Measurements from ENCODE around the gene UBE2J2. TPM values are rescaled to one million over a fixed set of nuclear protein-coding genes. Genes with fewer than 3 reads are reported as not detected.

The UBE2J2 gene
- total RNA-seq, 2 donors from 2014 or later: 35.9 to 41.5 TPM

DNA sequence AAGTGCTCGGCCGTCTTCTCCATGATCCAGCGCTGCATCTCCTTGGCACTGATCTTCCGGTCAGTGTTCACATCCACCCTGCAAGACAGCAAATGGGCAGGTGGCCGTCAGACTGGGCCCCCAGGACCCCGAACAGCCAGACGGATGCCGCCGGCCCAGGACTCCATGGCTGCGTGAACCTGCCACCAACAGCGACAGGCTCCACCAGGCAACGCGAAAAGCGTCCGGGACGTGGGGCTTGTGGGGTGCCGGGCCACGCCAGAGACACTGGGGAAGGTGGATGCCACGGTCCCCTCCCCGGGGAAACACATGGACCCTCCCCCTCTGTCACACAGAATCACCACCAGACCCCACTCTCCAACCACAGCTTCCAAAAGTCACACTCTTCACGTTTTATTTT is 49.8 kb downstream of the UBE2J2 start:
- intact Hi-C loops (cut with DNase I): no loop called here
- ATAC-seq (no peak), DNase-seq (no peak)

DNA sequence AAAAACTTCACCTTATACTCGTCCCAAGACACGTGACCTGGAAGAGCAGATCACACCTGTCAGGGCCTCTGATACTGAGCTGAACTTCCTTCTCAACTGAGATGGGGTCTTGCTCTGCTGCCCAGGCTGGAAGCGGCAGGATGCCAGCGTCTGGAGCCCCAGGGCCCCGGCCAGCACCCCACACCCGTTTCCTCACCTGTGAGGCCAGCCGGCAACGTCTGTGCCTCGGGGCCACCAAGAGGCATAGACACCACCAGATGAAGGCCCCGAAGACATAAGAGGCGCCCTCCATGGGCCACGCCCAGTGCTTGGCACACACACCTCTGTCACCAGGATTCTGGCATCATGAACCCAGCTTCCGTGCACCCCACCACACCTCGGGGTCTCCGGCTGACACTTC is 50.3 kb downstream of the UBE2J2 start:
- ATAC-seq (no peak), DNase-seq (no peak)
- intact Hi-C loops (cut with DNase I): no loop called here

DNA sequence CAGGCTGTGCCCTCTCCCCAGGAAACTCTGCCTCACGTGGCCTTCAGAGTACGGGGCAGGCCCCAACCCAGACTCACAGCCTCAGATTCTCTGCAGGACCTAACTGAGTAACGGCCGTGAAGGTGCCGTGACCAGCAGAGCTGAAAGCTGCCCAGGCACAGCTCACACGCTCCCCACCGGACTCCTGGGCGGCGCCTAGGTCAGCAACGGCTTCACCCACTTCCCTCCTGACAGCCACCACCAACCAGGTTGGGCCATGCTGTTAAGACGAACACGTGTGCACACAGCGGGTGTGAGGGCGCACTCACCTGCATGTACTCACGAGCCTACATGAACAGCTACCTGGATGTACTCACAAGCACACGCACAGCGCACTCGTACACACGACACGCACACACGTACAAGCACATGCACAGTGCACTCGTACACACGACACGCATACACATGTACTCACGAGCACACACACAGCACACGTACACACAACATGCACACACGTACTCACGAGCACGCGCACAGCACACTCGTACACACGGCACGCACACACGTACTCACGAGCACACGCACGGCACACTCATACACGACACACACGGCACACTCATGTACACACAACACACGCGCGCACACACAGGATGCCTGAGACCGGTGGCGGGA is 51.0 kb downstream of the UBE2J2 start:
- ATAC-seq (no peak), DNase-seq (no peak)
- intact Hi-C loops (cut with DNase I): no loop called here

DNA sequence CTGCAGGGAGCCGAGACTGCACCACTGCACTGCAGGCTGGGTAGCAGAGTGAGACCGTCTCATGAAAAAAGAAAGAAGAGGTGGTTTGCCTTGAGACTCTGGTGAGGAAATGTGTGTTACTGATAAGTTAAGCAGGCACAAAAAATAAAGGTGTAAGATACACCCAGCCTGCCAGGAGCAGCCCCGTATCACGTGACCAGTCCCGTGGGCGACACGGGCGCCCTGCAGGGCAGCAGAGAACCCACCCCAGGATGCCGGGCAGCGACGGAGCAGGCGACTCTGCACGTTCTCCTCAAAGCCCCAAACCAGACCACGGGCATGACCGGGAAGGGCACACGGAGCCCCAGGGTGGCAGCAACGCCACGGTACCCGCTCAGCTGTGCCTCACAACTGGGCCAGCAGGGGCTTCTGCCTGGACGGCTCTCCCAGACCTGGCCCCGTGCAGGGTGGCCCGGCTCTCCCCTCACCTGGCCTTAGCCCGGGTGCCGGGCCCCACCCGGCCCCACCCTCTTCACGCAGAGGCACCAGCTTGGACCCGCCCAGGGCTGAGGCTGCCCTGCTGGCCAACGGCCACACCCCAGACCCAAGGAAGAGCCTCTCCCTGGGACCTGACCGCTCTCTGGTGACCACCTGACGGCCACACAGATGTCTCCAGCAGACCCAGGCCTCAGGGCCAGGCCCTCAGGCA is 51.6 kb downstream of the UBE2J2 start:
- ATAC-seq (peak in 1 of 2 donors; percentile 9), DNase-seq (no peak)
- intact Hi-C loops (cut with DNase I): no loop called here

DNA sequence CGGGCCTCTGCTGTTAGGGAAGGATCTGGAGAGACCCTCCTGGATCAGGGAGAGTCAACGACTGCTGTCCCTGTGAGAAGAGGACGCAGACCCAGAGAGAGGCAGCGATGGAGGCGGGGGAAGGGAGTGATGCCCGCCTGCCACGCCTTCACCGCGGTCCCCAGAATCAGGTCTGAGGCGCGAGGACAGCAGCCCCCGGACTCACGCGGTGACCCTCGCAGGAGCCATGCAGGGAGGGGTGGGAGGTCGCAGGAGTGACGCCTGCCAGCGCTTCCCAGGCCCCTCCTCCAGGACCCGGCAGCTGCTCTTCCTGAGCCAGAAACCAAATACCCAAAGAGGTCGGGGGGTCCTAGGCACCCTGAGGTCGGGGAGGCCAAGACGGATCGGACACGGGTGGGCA is 53.5 kb downstream of the UBE2J2 start:
- DNase-seq: no peak
- ATAC-seq: no peak
- intact Hi-C loops (cut with DNase I): no loop called here

DNA sequence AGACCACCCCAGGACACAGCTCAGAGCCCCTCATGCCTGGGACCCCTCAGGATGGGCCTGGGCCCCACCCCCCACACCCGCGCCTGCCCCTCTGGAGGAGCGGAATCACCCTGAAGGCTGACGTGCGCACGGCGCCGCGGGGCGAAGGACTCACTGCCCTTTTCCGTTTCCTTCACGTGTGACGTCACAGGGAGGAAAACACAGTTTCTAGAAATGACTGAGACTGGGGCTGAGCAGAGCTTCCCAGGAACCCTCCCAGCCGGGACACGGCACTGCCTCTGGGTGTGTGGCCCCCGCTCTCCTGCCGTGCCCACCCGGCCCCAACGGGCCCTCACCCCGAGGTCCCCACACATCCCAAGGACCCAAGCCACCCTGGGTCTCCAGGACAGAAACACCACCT is 54.3 kb downstream of the UBE2J2 start:
- no peak for ATAC-seq
- intact Hi-C loops (cut with DNase I): no loop called here
- no peak for DNase-seq

DNA sequence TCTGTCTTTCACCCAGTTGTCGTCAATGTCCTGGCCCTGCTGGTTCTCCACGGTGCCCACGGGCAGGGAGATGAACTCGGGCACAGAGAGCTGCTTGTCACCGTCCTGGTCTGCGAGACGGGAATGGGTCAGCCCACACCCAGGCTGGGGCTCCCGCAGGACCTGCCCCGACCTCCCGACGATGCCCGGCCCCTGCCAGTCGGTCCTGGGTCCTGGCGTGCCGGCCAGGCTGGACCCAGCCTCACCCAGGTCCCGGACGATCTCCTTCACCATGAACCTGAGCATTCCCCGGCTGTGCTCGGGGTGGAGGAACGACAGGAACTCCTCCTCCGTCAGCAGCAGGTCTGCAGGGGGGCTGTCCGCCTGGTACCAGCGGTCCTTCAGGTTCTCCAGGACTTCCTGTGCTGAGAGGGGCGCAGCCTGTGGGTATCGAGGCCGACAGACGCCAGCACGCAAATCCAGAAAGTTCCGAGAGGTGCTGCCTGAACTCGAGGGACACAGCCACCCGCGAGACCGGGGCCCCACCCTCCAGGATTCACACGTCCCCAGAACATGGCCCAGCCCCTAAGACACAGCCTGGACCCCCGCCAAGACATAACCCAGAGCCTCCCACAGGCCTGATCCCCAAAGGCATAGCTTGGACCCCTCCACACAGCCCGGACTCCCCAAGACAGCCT is 55.0 kb downstream of the UBE2J2 start:
- DNase-seq (no peak), ATAC-seq (no peak)
- intact Hi-C loops (cut with DNase I): no loop called here

DNA sequence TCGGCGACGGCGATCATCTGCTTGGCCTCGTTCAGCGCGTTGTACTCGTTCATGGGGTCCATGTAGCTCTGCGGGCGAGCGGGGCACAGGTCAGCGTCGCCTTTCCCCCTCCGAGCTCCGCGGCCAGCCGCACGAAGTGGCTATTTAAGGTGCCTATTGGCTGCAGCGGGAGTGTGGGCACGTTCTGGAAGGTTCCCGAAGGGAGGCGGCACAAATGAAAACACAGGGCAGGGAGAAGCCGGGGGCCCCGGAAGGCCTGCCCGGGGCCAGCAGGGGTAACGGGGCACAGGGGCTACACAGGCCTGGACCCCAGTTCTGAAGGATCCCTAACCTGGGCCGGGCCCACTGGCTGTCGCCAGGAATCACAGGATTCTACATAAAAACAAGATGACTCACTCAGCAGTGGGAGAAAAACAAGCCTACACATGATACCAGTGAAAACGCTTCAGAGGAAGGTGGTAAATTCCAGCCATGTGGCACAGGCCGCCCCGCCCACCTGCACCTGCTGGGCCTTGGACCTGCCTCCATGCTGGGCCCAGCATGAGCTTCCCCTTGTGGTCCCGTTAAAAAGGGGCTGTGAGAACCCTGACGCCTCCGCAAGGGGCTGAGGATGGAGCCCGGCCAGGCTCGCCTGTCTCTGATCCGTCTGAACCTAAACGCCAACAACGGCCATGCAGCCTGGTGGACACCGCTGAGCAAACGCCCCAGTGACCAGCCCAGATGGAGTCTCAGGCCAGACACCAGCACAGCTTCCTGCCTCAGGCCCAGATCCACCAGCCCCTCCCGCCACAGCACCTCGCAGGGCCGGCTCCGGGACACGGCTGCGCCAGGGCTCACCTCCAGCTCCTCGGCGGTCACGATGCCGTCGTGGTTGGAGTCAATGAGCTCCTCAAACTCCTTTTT is 55.8 kb downstream of the UBE2J2 start:
- ATAC-seq: no peak
- intact Hi-C loops (cut with DNase I): no loop called here

DNA sequence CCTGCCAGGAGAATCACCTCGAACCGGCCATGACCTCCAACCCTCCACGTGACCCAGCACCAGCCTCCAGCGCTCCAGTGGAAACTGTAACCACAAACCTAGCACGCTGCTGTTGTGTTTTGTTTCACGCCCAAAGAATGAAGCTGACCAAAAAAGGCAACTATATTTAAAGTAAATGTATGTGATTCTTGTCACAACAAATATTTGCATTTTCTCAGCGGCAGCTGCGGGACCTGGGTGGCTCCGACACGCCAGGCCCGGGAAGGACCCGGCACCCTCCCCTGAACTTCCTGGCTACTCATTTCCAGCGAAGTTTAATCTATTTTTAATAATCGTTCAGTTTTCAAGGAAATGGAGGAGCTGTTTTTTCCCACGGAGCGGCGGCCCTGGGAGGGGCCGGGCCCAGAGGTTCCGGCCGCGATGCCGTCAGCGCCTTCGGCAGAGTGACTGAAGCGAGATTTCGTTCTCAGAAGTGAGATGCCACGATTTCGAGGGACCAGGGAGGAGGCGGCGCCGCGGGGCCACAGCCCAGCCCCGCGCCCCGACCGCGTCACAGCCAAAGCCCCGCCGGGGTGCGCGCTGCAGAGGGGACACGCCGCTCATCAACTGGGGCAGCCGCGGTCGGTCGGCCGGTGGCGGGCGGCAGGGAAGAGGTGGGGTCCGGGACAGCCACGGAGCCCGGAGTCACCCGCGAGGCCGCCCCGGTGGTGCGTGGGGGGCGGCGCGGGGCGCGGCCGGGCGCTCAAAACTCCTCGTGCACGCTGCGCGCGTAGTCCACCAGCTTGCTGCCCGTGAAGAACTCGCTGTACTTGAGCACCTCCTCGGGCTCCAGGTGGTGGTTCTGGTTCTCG is 56.7 kb downstream of the UBE2J2 start:
- ATAC-seq (no peak), DNase-seq (no peak)
- intact Hi-C loops (cut with DNase I): no loop called here

More for the DNA sequence above, 55.8 kb downstream of the UBE2J2 start:
- DNase-seq: no peak

DNA sequence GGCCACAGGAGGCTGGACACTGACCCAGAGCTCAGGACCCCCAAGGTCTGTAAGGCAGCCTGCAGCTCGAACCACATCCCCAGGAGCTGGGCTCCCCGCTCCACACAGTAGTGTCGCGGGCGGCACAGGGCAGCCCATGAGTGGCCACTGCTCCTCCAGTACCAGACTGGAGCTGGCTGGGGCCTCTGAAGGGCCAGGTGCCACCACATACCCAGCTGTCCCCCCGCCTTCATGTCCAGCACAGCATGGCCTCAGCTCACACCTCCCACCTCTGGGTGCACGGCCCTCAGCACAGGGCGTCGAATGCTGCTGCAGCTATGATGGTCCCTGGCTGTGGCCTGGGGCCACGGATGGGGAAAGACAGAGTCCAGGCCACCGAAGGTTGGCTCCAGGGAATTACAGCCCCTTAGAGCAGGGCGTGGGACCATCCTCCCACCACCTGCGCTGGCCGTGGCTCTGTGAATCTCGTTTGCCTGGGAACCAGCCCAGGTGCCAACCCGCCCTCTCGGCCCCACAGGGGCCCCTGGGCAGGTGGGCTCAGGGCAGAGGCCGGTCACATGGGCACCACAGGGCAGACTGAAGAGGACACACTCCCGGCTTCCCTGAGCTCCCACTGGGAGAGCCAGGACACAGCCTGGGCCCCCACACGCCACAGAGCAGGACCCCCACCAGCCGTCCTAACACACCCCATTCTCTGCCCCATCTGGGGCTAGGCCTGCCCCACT is 57.6 kb downstream of the UBE2J2 start:
- intact Hi-C loops (cut with DNase I): no loop called here
- no peak for ATAC-seq

DNA sequence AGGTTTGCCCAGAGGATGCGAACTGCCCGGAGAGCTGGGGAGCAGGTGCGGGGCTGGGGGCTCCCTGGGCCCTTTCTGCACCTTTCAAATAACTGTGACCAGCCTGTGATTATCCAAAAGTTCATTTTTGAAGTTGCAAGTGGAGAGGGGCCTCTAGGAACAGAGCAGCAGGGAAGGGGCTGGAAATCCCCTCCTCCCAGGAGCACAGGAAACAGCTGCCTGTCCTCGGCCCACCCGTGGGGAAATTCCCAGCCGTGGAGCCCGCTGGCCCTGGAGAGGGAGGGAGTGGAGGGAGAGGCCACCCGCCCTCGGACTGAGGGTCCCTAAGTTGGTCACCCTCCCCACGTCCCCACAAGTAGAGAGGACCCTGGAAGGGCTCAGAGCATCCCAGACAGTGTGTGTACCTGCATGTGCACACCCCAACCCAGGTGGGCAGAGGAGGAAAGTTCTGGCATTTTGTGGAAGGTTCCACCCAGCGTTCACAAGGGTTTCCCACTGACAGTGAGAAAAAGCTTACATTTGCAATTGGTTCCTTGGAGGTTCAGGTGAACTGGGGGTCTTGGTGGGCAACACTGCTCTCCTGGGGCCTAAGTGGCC is 58.5 kb downstream of the UBE2J2 start:
- intact Hi-C loops (cut with DNase I): no loop called here
- DNase-seq (no peak), ATAC-seq (no peak)

More for the DNA sequence above, 57.6 kb downstream of the UBE2J2 start:
- DNase-seq: no peak

DNA sequence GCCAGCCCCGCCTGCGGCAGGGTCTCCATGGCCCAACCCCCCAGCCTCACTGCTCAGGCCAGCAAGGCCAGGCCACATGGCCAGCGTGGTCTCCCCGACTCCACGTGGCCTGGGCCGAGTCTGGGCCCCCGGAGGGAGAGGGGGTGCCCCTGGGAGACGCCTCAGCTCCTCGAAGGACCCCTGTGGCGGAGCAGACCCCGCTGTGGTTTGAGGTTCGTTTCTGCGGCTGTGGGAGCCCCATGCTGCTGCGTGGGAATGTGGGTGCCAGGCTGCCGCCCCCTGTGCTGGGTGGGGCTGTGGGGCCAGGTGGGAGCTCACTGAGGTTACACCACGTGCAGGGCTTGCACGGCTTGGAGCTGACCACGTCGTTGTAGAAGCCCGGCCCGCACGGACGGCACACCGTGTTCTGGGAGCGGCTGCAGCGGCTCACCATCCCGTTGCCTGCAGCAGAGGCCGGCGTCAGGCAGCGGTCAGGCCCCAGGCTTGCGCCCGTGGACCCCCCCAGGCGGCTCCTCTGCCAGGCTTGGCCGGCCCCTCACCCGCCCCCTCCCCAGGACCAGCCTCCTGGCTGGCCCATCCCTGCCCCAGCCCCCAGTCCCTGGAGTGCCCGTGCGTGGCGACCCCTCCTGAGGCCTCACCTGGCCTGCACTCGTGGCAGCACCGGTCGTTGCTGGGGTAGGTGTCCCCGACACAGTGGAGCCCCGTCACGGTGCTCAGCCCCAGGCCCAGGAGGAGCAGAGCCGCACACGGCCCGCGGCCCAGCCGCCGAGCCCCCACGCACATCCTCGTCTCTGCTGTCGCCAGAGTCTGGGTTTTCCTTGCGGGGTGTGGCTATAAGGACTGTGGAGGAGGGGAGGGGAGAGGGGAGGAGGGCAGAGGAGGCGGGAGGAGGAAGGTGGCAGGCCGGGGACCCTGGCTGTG is 60.0 kb downstream of the UBE2J2 start, which contains the start of gene TNFRSF4:
Gene TNFRSF4, minus strand, starts transcription at position 809 of the 921 bp plus-strand sequence. Its CDS starts 26 bp downstream, at position 783.
- intact Hi-C loops (cut with DNase I): no loop called here
- peak; percentile 28 for DNase-seq
- ATAC-seq: no peak

DNA sequence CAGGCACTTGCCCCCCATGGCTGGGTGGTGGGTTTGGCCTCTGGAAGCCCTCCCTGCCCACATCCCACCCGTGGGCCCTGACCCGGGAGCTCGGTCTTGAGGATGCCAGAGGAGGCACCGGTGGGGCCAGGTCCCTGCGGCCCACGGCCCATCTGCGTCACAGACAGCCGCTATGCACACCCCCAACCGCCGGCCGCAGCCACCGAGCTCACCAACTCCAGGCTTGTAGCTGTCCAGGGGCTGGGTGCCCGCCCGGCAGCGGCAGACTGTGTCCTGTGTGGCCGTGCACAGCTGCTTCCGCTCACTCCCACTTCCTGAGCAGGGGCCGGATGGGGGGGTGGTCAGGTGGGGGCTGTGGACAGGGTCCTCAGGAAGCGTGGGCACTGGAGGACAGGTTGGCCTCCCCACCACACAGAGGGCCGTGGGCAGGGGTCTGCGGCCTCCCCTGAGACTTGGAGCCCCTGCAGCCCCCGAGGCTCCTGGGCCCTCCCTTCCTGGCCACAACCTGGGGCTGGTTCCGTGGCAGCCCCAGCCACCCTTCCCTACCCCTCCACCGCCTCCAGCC is 60.8 kb downstream of the UBE2J2 start:
- intact Hi-C loops (cut with DNase I): no loop called here
- DNase-seq (peak; percentile 71), ATAC-seq (peak; percentile 33 to 42)

DNA sequence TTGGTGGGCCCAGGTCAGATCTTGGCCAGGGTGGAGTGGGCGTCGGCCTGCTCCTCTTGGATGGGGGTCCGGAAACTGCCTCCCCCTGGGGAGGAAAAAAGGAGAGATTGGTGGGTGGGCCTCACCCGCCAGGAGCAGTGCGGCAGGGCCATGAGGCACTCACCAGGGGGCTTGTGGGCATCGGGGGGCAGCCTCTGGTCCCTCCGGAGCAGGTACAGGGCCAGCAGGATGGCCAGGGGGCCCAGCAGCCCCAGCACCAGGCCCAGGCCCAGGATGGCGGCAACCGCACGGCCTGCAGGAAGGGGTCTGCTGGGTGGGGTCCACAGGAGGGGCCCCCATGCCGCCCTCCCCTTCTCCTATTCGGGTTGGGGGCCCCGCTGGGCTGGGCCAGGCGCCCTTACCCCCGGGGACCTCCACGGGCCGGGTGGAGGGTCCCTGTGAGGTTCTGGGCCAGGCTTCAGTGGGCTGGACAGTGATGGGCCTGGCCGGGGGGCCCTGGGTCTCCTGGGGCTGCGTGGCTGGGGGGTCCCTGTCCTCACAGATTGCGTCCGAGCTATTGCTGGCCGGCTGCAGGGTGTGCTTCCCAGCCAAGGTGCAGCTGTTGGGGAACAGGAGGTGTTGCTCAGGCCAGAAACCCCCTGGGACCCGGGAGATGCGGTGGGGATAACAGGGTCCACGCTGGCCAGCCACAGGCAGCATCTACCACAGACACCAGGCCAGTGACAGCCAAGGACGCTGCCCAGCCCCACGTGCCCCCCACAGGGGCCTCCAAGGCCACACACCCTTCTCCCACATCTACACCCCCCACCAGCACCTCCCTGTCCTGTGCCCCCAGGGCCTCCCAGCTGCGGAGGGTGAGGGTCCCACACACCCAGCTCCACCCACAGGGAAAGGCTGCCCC is 61.9 kb downstream of the UBE2J2 start:
- peak; percentile 15 for DNase-seq
- intact Hi-C loops (cut with DNase I): no loop called here
- ATAC-seq: no peak

Data from left cardiac atrium (tissue), 4 donors.